Neuronal stem cell (in vitro differentiated cells): ENCODE results near the gene PSTPIP1.

Experiments used
- DNase-seq: peaks from one replicate; pipeline ENCODE4 v3.0.0-alpha.2; 2013; ENCODE audit warnings: low spot score
- H2AFZ ChIP-seq: one replicate; pipeline ENCODE4 v1.6.1; 2013; ENCODE audit warnings: mild to moderate bottlenecking, low read length, inconsistent platforms
- H2AK5ac ChIP-seq: 2 replicates; pipeline ENCODE4 v1.6.1; 2013; ENCODE audit warnings: low read depth, mild to moderate bottlenecking, inconsistent platforms, low read length, moderate library complexity, mixed read lengths
- H2BK120ac ChIP-seq: 2 replicates; pipeline ENCODE4 v1.6.1; 2013; ENCODE audit warnings: low read depth, mild to moderate bottlenecking, inconsistent platforms, low read length, moderate library complexity, mixed read lengths
- H2BK12ac ChIP-seq: one replicate; pipeline ENCODE4 v1.6.1; 2013; ENCODE audit warnings: low read length, inconsistent platforms
- H2BK15ac ChIP-seq: 2 replicates; pipeline ENCODE4 v1.6.1; 2013; ENCODE audit warnings: mild to moderate bottlenecking, low read length, inconsistent platforms, mixed read lengths
- H2BK5ac ChIP-seq: one replicate; pipeline ENCODE4 v1.6.1; 2013; ENCODE audit warnings: inconsistent platforms, mild to moderate bottlenecking, low read length, moderate library complexity
- H3K14ac ChIP-seq: one replicate; pipeline ENCODE4 v1.6.1; 2013; ENCODE audit warnings: low read length, inconsistent platforms
- H3K18ac ChIP-seq: 2 replicates; pipeline ENCODE4 v1.6.1; 2013; ENCODE audit warnings: low read length, inconsistent platforms
- H3K23ac ChIP-seq: 2 replicates; pipeline ENCODE4 v1.6.1; 2013; ENCODE audit warnings: low read depth, mild to moderate bottlenecking, mixed read lengths, low read length, inconsistent platforms; ENCODE audit not compliant: poor library complexity
- H3K27ac ChIP-seq: replicated peaks from 3 replicates; pipeline ENCODE4 v1.5.1; 2013; ENCODE audit warnings: low read length, inconsistent platforms
- H3K27me3 ChIP-seq, 3 experiments: 2 replicates each; pipeline ENCODE4 v1.6.1; 2013; ENCODE audit warnings: low read length in 3 of 3, mild to moderate bottlenecking in 2 of 3, inconsistent platforms in 1 of 3, low read depth in 1 of 3, mixed read lengths in 1 of 3, moderate library complexity in 1 of 3; ENCODE audit not compliant: control insufficient read depth in 3 of 3, insufficient read depth in 3 of 3
- H3K36me3 ChIP-seq, 2 donors: replicated peaks in 1 of 2; 2 replicates each; pipeline ENCODE4 v1.6.1; 2013; ENCODE audit warnings: low read length in 2 of 2; ENCODE audit not compliant: control insufficient read depth in 2 of 2, insufficient read depth in 2 of 2
- H3K4ac ChIP-seq: 2 replicates; pipeline ENCODE4 v1.6.1; 2013; ENCODE audit warnings: inconsistent platforms, mild to moderate bottlenecking, low read length, moderate library complexity
- H3K4me1 ChIP-seq, 2 donors: 1 replicate in 1 of 2; 2 replicates in 1 of 2; pipeline ENCODE4 v1.6.1; 2013; ENCODE audit warnings: low read length in 2 of 2, low read depth in 1 of 2; ENCODE audit not compliant: control insufficient read depth in 2 of 2, insufficient read depth in 1 of 2
- H3K4me2 ChIP-seq: one replicate; pipeline ENCODE4 v1.6.1; 2013; ENCODE audit warnings: mild to moderate bottlenecking, low read length, inconsistent platforms; ENCODE audit not compliant: insufficient read depth, poor library complexity, severe bottlenecking
- H3K4me3 ChIP-seq, 2 donors: 2 replicates each; pipeline ENCODE4 v1.5.1; 2013; ENCODE audit warnings: low read length in 2 of 2, mild to moderate bottlenecking in 2 of 2, inconsistent platforms in 1 of 2, moderate library complexity in 1 of 2
- H3K79me1 ChIP-seq: one replicate; pipeline ENCODE4 v1.6.1; 2013; ENCODE audit warnings: low read depth, mild to moderate bottlenecking, inconsistent platforms, low read length, moderate library complexity
- H3K9ac ChIP-seq: one replicate; pipeline ENCODE4 v1.6.1; 2013; ENCODE audit warnings: mild to moderate bottlenecking, low read depth, low read length, inconsistent platforms; ENCODE audit not compliant: poor library complexity
- H3K9me3 ChIP-seq, 2 donors: replicated peaks in 1 of 2; 2 replicates each; pipeline versions ENCODE3 to v1.6.1; 2013; ENCODE audit warnings: low read length in 2 of 2, mild to moderate bottlenecking in 2 of 2, inconsistent platforms in 1 of 2, low read depth in 1 of 2, mixed read lengths in 1 of 2, moderate library complexity in 1 of 2; ENCODE audit not compliant: control insufficient read depth in 2 of 2, insufficient read depth in 1 of 2
- H4K8ac ChIP-seq: one replicate; pipeline ENCODE4 v1.6.1; 2013; ENCODE audit warnings: low read depth, mild to moderate bottlenecking, inconsistent platforms, low read length, moderate library complexity
- H4K91ac ChIP-seq: one replicate; pipeline ENCODE4 v1.6.1; 2013; ENCODE audit warnings: low read length, low read depth, mild to moderate bottlenecking, inconsistent platforms; ENCODE audit not compliant: poor library complexity
- WGBS, 2 donors: extraction: QIAGEN DNeasy Blood & Tissue Kit; methylation state at CpG; one replicate each; pipeline ENCODE4 v1.1.7; 2013; ENCODE audit warnings: missing lambda C conversion rate in 2 of 2, mixed read lengths in 1 of 2; ENCODE audit not compliant: insufficient read length in 2 of 2, insufficient replicate concordance in 1 of 2; ENCODE audit errors: extremely low coverage in 2 of 2; 5-methylcytosine and 5-hydroxymethylcytosine counted together

The PSTPIP1 gene

GRCh38 chr15:77081971-77082370 lies 87.0 kb downstream of the PSTPIP1 start:
- WGBS, 2 donors = no CpG with 5 or more reads among the region's 5 CpGs
- Histone ChIP-seq H2BK120ac (no peak overlapping the region), H2AFZ (no peak overlapping the region)

GRCh38 chr15:77083381-77084160 lies 88.6 kb downstream of the PSTPIP1 start:
- H3K14ac ChIP-seq = no peak overlapping the region
- no peak overlapping the region for H2BK15ac ChIP-seq
- peak overlapping the region; percentile 75 for H2AFZ ChIP-seq
- H2BK5ac ChIP-seq = no peak overlapping the region
- peaks cover 0 to 11% (median 0%) of the 10 kb centered on the region in 3 experiments for H3K27me3 ChIP-seq
- WGBS, 2 donors = no CpG with 5 or more reads among the region's 21 CpGs
- no peak overlapping the region for H2BK120ac ChIP-seq
- H4K91ac ChIP-seq = no peak overlapping the region
- H3K4me3 ChIP-seq = no peak overlapping the region
- H4K8ac ChIP-seq = no peak overlapping the region
- no peak overlapping the region for H3K9ac ChIP-seq
- H2AK5ac ChIP-seq = no peak overlapping the region
- H3K18ac ChIP-seq = no peak overlapping the region
- H3K36me3 ChIP-seq = no peaks in the 10 kb centered on the region
- H3K4ac ChIP-seq = no peak overlapping the region
- H3K4me2 ChIP-seq = peak overlapping the region; percentile 38
- H3K79me1 ChIP-seq = no peaks in the 10 kb centered on the region
- DNase-seq = peak; percentile 48
- H3K27ac ChIP-seq = no peak overlapping the region
- H3K23ac ChIP-seq = no peak overlapping the region
- H3K4me1 ChIP-seq = peaks cover 0 to 3% of the 10 kb centered on the region in 2 donors
- no peaks in the 10 kb centered on the region for H3K9me3 ChIP-seq
- H2BK12ac ChIP-seq = no peak overlapping the region

More at GRCh38 chr15:77081971-77082370, 87.0 kb downstream of the PSTPIP1 start:
- Histone ChIP-seq H2BK5ac (no peak overlapping the region), H3K18ac (peak overlapping the region; percentile 65), H3K79me1 (no peaks in the 10 kb centered on the region), H3K36me3 (no peaks in the 10 kb centered on the region), H3K14ac (no peak overlapping the region), H3K9ac (no peak overlapping the region), H3K4me2 (no peak overlapping the region), H4K91ac (no peak overlapping the region), H3K4me3 (no peak overlapping the region), H3K27me3 (peaks cover 0 to 8% (median 0%) of the 10 kb centered on the region in 3 experiments), H3K9me3 (no peaks in the 10 kb centered on the region), H4K8ac (no peak overlapping the region), H3K4me1 (peaks cover 0 to 3% of the 10 kb centered on the region in 2 donors), H3K4ac (no peak overlapping the region), H3K23ac (no peak overlapping the region), H2BK12ac (peak overlapping the region; percentile 1), H2AK5ac (peak overlapping the region; percentile 77), H3K27ac (no peak overlapping the region), H2BK15ac (no peak overlapping the region)
- DNase-seq = no peak

- Histone ChIP-seq H2BK12ac (no peak overlapping the region), H3K9ac (no peak overlapping the region), H3K14ac (no peak overlapping the region), H3K79me1 (no peaks in the 10 kb centered on the region), H3K23ac (no peak overlapping the region), H2BK15ac (no peak overlapping the region), H3K18ac (peak overlapping the region; percentile 21), H3K9me3 (no peaks in the 10 kb centered on the region), H3K4me3 (no peak overlapping the region), H2BK5ac (no peak overlapping the region), H2AFZ (peak overlapping the region; percentile 75), H3K36me3 (no peaks in the 10 kb centered on the region), H2BK120ac (no peak overlapping the region), H2AK5ac (no peak overlapping the region), H4K91ac (no peak overlapping the region), H3K27me3 (peaks cover 0 to 11% (median 0%) of the 10 kb centered on the region in 3 experiments), H3K4me1 (peaks cover 0 to 3% of the 10 kb centered on the region in 2 donors), H4K8ac (no peak overlapping the region), H3K4ac (no peak overlapping the region), H3K27ac (no peak overlapping the region), H3K4me2 (no peak overlapping the region)
- no peak for DNase-seq
- no CpG with 5 or more reads among the region's 8 CpGs for WGBS, 2 donors
Measured at GRCh38 chr15:77084436-77084835, 89.5 kb downstream of the PSTPIP1 start.

- Histone ChIP-seq H4K8ac (no peak overlapping the region), H2AFZ (no peak overlapping the region), H3K23ac (no peak overlapping the region), H3K36me3 (no peaks in the 10 kb centered on the region), H3K9ac (no peak overlapping the region), H3K4me3 (no peak overlapping the region), H3K9me3 (no peaks in the 10 kb centered on the region), H2BK5ac (no peak overlapping the region), H3K4me2 (no peak overlapping the region), H3K4me1 (peaks cover 0 to 3% of the 10 kb centered on the region in 2 donors), H3K79me1 (no peaks in the 10 kb centered on the region), H3K14ac (no peak overlapping the region), H4K91ac (no peak overlapping the region), H2AK5ac (no peak overlapping the region), H3K27ac (no peak overlapping the region), H2BK12ac (no peak overlapping the region), H3K27me3 (peaks cover 0 to 11% (median 0%) of the 10 kb centered on the region in 3 experiments), H3K18ac (no peak overlapping the region), H2BK15ac (no peak overlapping the region), H3K4ac (no peak overlapping the region), H2BK120ac (no peak overlapping the region)
- no peak for DNase-seq
- no CpG with 5 or more reads among the region's 2 CpGs for WGBS, 2 donors
Measured at GRCh38 chr15:77085297-77085696, 90.4 kb downstream of the PSTPIP1 start.
